Measurements from ENCODE around the gene ZCCHC18.
A peak's percentile ranks its signal among the peaks of the same experiment; 100 is the strongest.

The ZCCHC18 gene

GRCh38 chrX:104134583-104135261 is 22.4 kb downstream of the ZCCHC18 start:
- DNase-seq, result no peak

- DNase-seq, result no peak
These were observed 23.4 kb downstream of the ZCCHC18 start for GRCh38 chrX:104135677-104136076.

DNA sequence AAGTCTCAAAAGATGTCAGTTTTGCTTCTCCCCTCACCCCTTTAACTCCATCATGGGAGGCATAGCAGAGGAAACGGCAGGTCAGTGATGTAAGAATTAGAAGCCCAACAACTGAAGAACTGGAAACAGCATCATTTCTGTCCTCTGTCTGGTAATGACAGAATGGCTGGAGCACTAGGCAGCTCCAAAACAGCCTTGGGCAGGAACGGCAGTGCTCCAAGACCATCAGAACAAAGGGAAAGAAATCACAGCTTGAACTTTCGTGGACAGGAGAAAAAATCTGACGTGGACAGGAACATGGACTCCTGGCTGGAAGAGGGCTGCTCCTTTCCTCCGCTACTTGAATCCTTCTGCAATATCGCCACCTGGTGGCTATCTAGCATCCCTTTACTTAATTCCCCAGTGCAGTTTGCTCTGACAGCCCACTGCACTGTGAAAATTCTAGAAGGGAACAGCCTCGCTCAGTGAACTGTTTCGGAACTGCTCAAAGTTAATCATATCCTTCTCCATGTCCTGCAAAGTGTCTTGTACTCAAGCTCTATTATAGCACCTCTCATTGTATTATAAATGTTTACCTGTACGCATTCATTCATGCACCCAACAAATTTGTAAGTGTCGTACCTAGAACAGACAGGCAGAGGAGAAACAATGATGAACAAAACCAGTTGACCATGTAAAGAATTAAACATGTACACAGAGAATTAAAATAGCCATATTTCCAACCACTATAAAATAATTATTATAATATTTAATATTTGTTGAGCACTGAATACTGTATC is 24.1 kb downstream of the ZCCHC18 start:
- DNase-seq, result peak; percentile 37

- no peak for DNase-seq
These were observed 25.2 kb downstream of the ZCCHC18 start for GRCh38 chrX:104137496-104137895.

- no peak for DNase-seq
These were observed 28.9 kb downstream of the ZCCHC18 start for GRCh38 chrX:104141087-104141760.

- DNase-seq, result no peak
These were observed 38.7 kb downstream of the ZCCHC18 start for GRCh38 chrX:104151037-104151436.

DNA sequence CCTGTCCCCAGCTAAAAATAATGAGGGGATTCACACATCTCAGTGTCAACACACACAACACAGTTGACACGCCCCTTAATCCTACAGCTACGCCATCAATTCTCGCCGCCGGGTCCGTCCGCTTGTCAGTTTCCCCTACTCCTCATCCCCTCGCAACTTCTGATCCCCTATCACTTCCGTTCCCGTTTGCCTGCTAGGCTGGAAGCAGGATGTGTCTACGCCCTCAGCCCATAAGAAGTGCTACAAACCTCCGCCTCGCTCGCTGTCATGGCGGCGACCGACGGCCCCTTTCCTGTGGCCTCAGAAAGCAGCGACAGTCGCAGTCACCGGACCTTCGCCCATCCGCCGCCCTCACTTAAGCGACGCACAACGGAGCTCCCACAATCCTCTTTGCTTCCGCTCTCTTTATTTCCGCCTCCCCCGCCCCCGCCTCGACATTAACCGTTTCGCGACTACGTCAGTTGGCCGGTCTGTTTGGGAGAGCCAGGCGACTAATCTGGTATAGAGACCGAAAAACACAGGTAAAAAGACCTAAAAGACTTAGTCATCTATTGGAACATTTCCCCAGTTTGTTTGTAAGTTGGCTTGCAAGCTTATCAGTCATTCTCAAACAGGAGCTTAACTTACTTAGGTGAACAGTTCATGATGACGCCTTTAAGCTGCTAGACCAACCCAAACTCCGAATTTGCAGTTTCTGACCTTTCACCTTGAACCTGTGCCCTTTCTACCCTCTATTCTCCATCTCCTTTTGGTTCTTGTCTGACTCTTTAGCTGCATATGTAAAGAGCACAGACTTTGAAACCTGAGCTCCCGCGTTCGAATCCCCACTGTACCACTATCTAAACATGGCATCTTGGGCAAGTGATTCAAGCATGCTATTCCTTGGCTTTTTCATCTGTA is 44.6 kb downstream of the ZCCHC18 start, which contains the start of gene SLC25A53:
TSS of gene SLC25A53 (minus strand) at position 380 of the 900 bp plus-strand sequence. CDS start 51,752 bp downstream, outside the sequence.
- DNase-seq, result peak; percentile 87

Data from NCI-H2029 (cell line).